GM12892 (cell line): ENCODE results near the gene HELT.

ENCODE experiments used
- POLR2A ChIP-seq: IDR thresholded peaks from 2 replicates; pipeline ENCODE4 v1.6.1; 2011; ENCODE audit warnings: low read depth, low read length, control low read depth
- POLR2AphosphoS5 ChIP-seq: IDR thresholded peaks from 2 replicates; pipeline ENCODE4 v1.6.1; 2011; ENCODE audit warnings: low read depth, low read length, control low read depth
- TAF1 ChIP-seq: IDR thresholded peaks from 2 replicates; pipeline ENCODE4 v1.6.1; 2011; ENCODE audit warnings: low read depth, mild to moderate bottlenecking, control low read depth, low read length, borderline replicate concordance

- no peak for TF ChIP-seq POLR2A
- TF ChIP-seq POLR2AphosphoS5 = no peak
- no peak for TF ChIP-seq TAF1
These were observed 47.9 kb downstream of the HELT start for GRCh38 chr4:185066179-185066578.
